Right ventricle myocardium inferior (tissue), 1 donor: ENCODE measurements around the gene PDYN. TPM values are rescaled to one million over a fixed set of nuclear protein-coding genes. Genes with fewer than 3 reads are reported as not detected.

Experiments used
- ATAC-seq: fragments of 200-7000 bp; cut with Tn5 transposase; one replicate; pipeline ENCODE4 v1.9.1; 2020; ENCODE audit warnings: mild to moderate bottlenecking, moderate library complexity
- DNase-seq: peaks from one replicate; pipeline ENCODE4 v3.0.0; 2021; ENCODE audit errors: missing footprints
- intact Hi-C: fragments of 100-400 bp; cut with DNase I; formaldehyde crosslinking; loops from one replicate; pipeline ENCODE4 v1.11.0; 2022
- total RNA-seq: library from RNA; stranded (reverse); fragmentation: NEBNext Ultra II Directional; extraction: Animal tissue kit (Norgen Biotek cat#: 25700); gene quantifications from one replicate; pipeline ENCODE4 v1.2.1, GENCODE V29; 2021
- donor health status: DM: no; HTN: yes; CAD: no; lungs with severe emphysema.

PDYN gene
- total RNA-seq, 1 donor from 2014 or later = not detected

GRCh38 chr20:1997483-1998192 is 3.8 kb upstream of the PDYN start:
- intact Hi-C loops = no loop called here
- DNase-seq (no peak), ATAC-seq (no peak)

- intact Hi-C loops = no loop called here
- no peak for DNase-seq
- ATAC-seq = no peak
Observed at GRCh38 chr20:1995531-1996310, 1.9 kb upstream of the PDYN start.

DNA sequence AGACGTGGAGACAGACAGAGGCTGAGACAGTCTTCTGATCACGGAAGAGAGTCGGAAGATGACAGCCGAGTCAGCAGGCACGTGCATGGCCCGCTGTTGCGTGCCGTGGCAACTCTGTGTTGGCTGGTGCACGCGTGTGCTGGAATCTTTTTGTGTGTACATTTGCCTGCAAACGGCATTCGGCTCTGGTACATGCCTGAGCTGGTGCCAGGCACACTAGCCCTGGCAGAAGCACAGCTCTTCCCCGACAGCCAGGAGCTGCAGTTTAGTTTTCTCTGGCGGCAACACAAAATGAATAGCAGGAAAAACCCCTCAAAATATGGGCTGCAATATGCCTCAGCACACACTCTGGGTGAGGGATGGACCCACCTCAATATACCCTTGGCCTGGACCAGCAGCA is 769 bp upstream of the PDYN start:
- ATAC-seq = no peak
- no peak for DNase-seq
- intact Hi-C loops = no loop called here

- intact Hi-C loops = no loop called here
- DNase-seq = no peak
- no peak for ATAC-seq
Observed at GRCh38 chr20:1992359-1993110, 1.3 kb downstream of the PDYN start.

- DNase-seq (no peak), ATAC-seq (no peak)
- intact Hi-C loops = no loop called here
Observed at GRCh38 chr20:1987826-1988225, 6.0 kb downstream of the PDYN start.

DNA sequence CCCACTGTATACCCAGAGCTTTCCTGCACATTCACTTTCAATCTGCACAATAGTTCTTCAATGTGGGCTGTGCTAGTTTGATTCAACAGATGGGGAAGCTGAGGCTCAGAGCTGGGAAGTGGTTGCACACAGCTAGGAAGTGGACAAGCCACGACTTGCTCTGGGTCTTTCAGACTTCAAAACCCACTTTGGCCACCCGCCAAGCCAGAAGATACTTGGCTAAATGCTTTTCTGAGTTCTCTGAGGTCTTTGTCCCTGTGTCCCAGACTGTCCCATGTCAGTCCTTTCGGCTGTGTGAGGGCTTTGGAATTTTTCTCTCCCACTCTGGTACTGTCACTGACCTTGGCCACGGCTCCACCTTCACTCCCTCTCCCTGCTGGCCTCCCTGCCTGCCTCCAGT is 10.6 kb downstream of the PDYN start:
- intact Hi-C loops = no loop called here
- ATAC-seq = no peak
- no peak for DNase-seq

GRCh38 chr20:1982686-1983085 is 11.2 kb downstream of the PDYN start:
- intact Hi-C loops = no loop called here

DNA sequence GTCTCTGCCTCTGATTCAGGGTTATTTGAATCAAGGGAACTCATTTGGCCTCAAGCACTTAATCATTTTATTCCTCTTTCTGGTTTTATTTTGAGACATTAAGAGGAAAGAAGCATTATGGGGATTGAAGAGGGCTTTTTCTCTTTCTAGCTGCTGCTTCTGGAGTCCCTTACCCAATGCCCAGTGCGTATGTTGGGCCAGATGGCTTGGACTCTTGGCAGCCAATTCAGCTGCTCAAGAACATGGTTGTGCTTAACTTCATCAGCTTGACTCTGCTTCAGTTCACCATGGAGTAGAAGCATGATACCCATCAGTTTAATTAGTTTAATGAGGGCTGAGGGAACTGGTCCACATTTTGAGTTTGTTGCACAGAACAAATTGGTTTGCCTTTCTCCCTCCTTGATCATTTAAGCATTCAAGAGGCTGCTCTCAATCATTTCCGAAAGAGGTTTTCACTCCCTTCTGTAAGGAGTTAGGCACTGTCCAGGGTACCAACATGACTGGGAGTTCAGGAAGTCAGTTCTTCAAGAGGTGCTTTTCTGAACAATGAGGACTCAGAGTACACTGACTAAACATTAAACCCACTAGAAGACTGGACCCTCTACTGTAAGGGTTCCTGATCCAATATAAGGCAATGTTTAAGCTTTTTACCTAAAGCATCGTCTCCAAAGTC is 14.6 kb downstream of the PDYN start:
- no peak for ATAC-seq
- intact Hi-C loops = no loop called here
- DNase-seq = no peak

More at GRCh38 chr20:1982686-1983085, 11.2 kb downstream of the PDYN start:
- DNase-seq = no peak
- no peak for ATAC-seq

DNA sequence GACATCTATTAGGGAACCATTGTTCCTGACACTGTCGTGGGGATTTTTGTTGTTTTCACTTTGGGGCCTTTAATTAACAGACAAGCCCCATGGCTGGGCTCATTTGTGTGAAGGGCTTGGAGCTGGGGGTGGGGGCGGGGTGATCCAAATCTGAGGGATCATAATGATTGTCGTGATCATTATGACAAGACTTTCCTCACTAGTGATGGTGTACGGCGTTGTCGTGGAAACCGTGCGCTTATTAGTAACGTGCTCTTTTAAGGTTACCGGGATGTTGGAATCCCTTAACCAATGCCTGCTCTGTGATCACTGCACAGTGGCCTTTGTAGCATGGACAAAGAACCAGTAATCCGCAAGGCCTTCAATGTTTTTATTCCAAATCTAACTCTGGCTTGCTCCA is 18.6 kb downstream of the PDYN start:
- DNase-seq (no peak), ATAC-seq (no peak)
- intact Hi-C loops = no loop called here

GRCh38 chr20:1973601-1974440 is 20.0 kb downstream of the PDYN start:
- intact Hi-C loops = no loop called here
- no peak for ATAC-seq

DNA sequence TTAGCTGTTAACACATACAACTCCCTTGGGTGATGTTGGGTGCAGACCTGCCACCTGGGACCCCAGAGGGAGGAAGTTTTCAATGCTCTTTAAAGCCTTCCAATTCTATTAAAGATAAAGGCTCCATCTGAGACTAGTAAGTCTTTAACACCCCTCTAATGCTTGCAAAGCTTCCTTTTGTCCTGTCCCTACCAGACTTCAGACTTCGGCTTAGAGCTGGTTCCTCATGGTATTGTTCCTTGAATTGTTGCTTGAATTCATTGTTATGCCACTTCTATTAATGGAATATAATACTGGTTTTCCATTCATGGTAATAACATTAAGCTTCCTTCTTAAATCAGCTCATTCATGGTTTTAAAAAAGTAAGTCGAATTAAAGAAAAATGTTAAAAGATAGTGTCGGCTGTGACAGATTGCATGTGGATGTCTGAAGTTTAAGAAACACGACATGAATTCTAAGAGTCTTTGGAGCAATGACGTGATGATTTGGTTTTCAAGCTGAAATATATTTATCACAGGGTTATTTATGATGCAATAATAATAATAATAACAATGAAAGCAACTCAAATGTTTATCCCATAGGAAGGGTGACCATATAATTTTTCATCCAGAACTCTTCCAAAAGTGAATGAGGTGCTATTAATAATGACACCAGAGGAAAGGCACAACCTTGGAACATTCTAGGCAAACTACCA is 21.8 kb downstream of the PDYN start:
- intact Hi-C loops = no loop called here
- ATAC-seq (no peak), DNase-seq (no peak)

More at GRCh38 chr20:1973601-1974440, 20.0 kb downstream of the PDYN start:
- DNase-seq = no peak

DNA sequence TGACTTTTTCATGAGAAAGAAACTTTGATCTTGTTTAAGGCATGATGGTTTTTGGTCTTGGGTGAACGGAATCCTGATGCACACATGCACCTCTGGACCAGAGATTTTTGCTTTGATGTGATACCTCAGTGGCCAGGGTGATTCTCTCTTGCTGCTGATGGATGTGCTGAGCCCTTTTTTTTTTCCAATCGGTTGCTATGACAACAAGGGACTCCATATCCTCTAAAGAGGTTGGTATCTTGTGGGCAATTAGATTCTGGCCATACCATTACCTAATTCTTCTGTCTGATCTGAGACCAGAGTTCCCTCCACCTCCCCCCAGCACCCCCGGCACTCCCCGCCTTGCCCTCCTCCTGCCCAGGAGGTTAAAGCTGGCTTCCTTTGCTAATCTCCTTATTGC is 24.9 kb downstream of the PDYN start:
- intact Hi-C loops = no loop called here
- DNase-seq (no peak), ATAC-seq (no peak)

- ATAC-seq (peak; percentile 82), DNase-seq (peak; percentile 90)
- intact Hi-C loops = loop anchor here (2.0 kb wide), 2 partner anchors 207 to 485 kb away; no protein-coding TSS in a partner anchor
Observed at GRCh38 chr20:1965520-1966351, 28.1 kb downstream of the PDYN start.

DNA sequence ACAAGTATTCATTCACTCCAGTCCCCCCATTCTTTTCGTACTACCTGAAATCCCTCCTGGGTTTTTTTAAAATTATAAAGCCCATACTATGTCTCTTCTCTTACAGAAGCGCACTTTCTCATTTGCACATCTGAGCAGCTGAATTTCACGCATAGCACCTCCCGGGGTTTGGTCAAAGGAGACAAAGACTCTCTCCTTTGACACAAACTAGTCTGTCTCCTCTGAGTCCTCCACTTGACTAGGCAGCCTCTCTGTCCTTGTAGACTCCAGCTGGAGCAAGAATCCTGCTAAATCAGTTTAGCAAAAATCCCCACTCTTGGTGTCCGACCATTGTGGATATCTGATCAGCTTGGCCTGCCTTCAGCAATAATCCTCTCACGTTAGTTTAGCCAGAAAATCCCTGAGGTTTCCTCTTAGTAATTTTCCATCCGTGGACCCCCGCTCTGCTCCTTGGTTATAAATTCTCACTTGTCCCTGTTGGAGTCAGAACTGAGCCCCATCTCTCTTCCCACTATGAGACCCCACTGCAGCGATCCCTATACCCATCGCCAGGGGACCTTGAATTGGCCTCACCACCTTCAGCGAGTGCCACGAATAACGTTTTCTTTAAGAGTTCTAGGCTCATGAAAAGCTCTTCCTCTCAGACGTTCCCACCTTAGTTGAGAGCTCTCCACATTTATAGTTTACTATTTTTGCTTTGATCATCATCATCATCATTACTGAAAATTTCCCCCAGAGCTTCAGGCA is 29.0 kb downstream of the PDYN start:
- DNase-seq (no peak), ATAC-seq (no peak)
- intact Hi-C loops = loop anchor here (2.0 kb wide), 1 partner anchor 486 kb away; no protein-coding TSS in a partner anchor

DNA sequence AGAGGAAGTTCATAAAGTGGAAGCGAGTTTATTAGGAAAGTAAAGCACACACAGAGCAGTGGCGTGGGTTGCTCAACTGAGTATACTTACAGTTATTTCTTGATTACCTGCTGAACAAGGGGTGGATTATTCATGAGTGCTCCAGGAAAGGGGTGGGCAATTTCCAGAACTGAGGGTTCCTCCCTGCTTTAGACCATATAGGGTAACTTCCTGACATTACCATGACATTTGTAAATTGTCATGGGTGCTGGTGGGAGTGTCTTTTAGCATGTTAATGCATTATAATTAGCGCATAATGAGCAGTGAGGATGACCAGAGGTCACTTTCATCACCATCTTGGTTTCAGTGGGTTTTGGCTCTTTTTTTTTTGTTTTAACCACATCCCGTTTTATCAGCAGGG is 29.8 kb downstream of the PDYN start:
- intact Hi-C loops = loop anchor here (2.0 kb wide), 1 partner anchor 487 kb away; no protein-coding TSS in a partner anchor
- no peak for ATAC-seq
- no peak for DNase-seq

DNA sequence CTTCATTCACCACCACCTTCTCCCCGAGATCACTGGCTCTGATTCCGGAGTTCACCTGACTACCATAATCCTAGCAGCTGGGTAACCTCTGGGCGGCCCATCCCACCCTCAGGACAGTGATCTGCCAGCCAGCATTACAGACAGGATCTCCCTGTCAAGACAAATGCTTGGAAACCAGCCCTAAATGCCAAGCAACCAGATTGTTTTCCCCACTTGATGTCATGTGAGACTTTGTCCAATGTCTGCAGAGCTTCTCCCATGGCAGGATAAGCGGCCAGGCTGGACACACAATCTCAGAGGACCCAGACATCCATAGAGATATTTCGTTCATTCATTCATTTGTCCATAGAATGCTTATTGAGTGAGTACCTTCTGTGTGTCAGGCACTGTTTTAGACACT is 32.5 kb downstream of the PDYN start:
- no peak for DNase-seq
- ATAC-seq = peak; percentile 20
- intact Hi-C loops = no loop called here
